Posterior cingulate gyrus (tissue), 11 donors: ENCODE data around the gene NDRG3.

Source experiments
- DNase-seq, 10 donors: peaks; one replicate each; pipeline versions ENCODE4 v3.0.0 to v3.0.0-alpha.2; 2020 to 2021; ENCODE audit warnings: mixed read lengths in 3 of 10
- intact Hi-C: fragments of 100-400 bp; cut with DNase I; formaldehyde crosslinking; loops from one replicate; pipeline ENCODE4 v1.15.1; 2023

The NDRG3 gene

GRCh38 chr20:36745927-36746659 is at the start of gene NDRG3:
Gene NDRG3, minus strand, starts transcription at chr20:36746090. Its CDS starts 24,355 bp downstream, at chr20:36721735.
- peak; percentile 88 to 99 (median 94) for DNase-seq
- intact Hi-C loops: no loop called here

- DNase-seq: peak in 2 of 10 donors; percentile 48 to 79
- intact Hi-C loops: loop anchor here (5.0 kb wide), 1 partner anchor 68 kb away; a partner anchor contains a TSS
Observed at GRCh38 chr20:36794116-36794474, 48.2 kb upstream of the NDRG3 start.

GRCh38 chr20:36793294-36794115 is 47.6 kb upstream of the NDRG3 start:
- intact Hi-C loops: loop anchor here (5.0 kb wide), 1 partner anchor 69 kb away; a partner anchor contains a TSS
- peak in 2 of 10 donors; percentile 57 to 77 for DNase-seq

GRCh38 chr20:36792422-36792821 is 46.5 kb upstream of the NDRG3 start:
- intact Hi-C loops: loop anchor here (5.0 kb wide), 1 partner anchor 70 kb away; a partner anchor contains a TSS
- peak in 7 of 10 donors; percentile 28 to 92 (median 53) for DNase-seq

- DNase-seq: peak in 1 of 10 donors; percentile 25
- intact Hi-C loops: loop anchor here (5.0 kb wide), 1 partner anchor 70 kb away; a partner anchor contains a TSS
Observed at GRCh38 chr20:36791862-36792261, 46.0 kb upstream of the NDRG3 start.

GRCh38 chr20:36786663-36787062 is 40.8 kb upstream of the NDRG3 start:
- no peak for DNase-seq
- intact Hi-C loops: no loop called here

- DNase-seq: peak in 3 of 10 donors; percentile 56 to 64 (median 59)
- intact Hi-C loops: no loop called here
Observed at GRCh38 chr20:36786246-36786645, 40.4 kb upstream of the NDRG3 start.

GRCh38 chr20:36785308-36785707 is 39.4 kb upstream of the NDRG3 start:
- intact Hi-C loops: no loop called here
- DNase-seq: peak in 3 of 10 donors; percentile 9 to 59 (median 37)

GRCh38 chr20:36784900-36785299 is 39.0 kb upstream of the NDRG3 start:
- intact Hi-C loops: no loop called here
- DNase-seq: peak in 3 of 10 donors; percentile 35 to 41 (median 35)

GRCh38 chr20:36784116-36784515 is 38.2 kb upstream of the NDRG3 start:
- DNase-seq: peak in 3 of 10 donors; percentile 24 to 77 (median 67)
- intact Hi-C loops: no loop called here

GRCh38 chr20:36779656-36780025 is 33.8 kb upstream of the NDRG3 start:
- peak in 1 of 10 donors; percentile 22 for DNase-seq
- intact Hi-C loops: no loop called here

- peak in 2 of 10 donors; percentile 15 to 74 for DNase-seq
- intact Hi-C loops: no loop called here
Observed at GRCh38 chr20:36778831-36779655, 33.2 kb upstream of the NDRG3 start.

GRCh38 chr20:36777576-36777975 is 31.7 kb upstream of the NDRG3 start:
- peak in 1 of 10 donors; percentile 19 for DNase-seq
- intact Hi-C loops: no loop called here

GRCh38 chr20:36777167-36777566 is 31.3 kb upstream of the NDRG3 start:
- intact Hi-C loops: no loop called here
- peak in 2 of 10 donors; percentile 57 to 66 for DNase-seq

GRCh38 chr20:36775826-36776225 is 29.9 kb upstream of the NDRG3 start:
- intact Hi-C loops: no loop called here
- DNase-seq: peak in 1 of 10 donors; percentile 8

GRCh38 chr20:36775196-36775595 is 29.3 kb upstream of the NDRG3 start:
- DNase-seq: peak in 2 of 10 donors; percentile 18 to 44
- intact Hi-C loops: no loop called here

- intact Hi-C loops: loop anchor here (2.0 kb wide), 1 partner anchor 89 kb away; a partner anchor contains a TSS
- peak; percentile 85 to 98 (median 90) for DNase-seq
Observed at GRCh38 chr20:36773597-36774390, 27.9 kb upstream of the NDRG3 start, which contains the start of gene DSN1. Gene DSN1, minus strand, starts transcription at chr20:36773763. Its CDS starts 2,305 bp downstream, at chr20:36771458.

- intact Hi-C loops: loop anchor here (2.0 kb wide), 1 partner anchor 90 kb away; a partner anchor contains a TSS
- DNase-seq: no peak
Observed at GRCh38 chr20:36773107-36773596, 27.3 kb upstream of the NDRG3 start.

GRCh38 chr20:36770680-36771079 is 24.8 kb upstream of the NDRG3 start:
- intact Hi-C loops: no loop called here
- DNase-seq: peak in 2 of 10 donors; percentile 24 to 37
